HUDEP-2 (cell line): ENCODE data around the gene SAE1.

Experiments used
- DNase-seq, 76 experiments: peaks; one replicate each; lab custom pipeline; 2025; ENCODE audit not compliant: unreplicated experiment in 76 of 76; lab: John Stamatoyannopoulos, UW

Gene SAE1

DNA sequence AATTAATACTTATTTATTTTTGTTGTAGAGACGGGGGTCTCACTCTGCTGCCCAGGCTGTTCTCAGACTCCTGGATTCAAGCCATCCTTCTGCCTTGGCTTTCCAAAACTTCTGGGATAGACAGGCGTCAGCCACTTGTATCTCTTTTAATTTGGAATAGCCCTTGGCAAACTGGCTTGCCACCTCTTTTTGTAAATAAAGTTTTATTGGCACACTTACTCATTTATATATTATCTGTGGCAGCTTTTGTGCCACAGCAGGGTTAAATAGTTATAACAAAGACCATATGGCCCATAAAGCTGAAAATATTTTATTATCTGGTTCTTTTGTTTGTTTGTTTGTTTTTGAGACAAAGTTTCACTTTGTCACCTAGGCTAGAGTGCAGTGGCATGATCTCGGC is 69.9 kb downstream of the SAE1 start:
- DNase-seq: no peak

- DNase-seq: no peak
Measured at GRCh38 chr19:47203254-47203653, 72.6 kb downstream of the SAE1 start.

DNA sequence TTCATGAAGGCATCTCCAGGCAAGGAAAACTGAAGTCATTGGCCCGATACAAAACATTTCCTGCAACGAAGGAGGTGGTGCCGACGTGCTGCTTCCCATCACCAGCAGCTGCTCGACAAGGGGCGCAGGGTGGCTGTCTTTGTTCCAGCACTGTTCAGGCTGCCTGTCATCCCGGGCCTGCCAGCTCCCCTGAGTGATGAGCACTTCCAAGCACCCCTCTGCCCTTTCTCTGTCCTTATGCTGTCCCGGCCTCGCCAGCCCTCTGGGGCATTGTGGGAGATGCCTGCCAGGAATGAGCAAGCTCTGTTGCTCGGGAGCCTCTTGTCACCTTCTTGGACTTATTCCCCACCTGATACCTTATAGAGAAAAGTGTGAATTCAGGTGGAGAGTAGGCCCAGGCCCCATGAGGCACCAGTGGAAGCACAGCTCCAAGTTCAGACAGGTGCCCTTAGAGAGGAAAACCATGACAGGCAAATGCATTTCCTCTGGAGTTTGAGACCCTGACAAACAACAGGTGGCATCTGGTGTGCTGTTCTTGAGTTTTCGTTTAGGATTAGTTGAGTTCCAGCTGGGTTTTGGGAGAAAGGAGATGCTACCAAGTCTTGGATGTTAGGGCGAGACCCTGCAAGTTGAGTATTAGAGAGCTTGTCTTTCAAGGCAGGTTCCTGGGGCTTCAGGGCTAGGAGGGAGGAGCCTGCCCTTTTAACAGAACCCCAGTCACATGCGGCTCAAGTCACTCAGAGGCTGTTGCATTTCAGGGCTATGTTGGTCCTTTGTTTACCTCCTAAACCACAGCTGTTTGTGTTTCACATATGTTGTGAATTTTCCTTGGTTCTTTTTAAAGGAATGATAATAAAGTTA is 78.9 kb downstream of the SAE1 start:
- no peak for DNase-seq

GRCh38 chr19:47210180-47210490 is 79.5 kb downstream of the SAE1 start:
- no peak for DNase-seq

- peak in 72 of 76 experiments; percentile 27 to 92 (median 78) for DNase-seq
Measured at GRCh38 chr19:47210689-47211316, 80.2 kb downstream of the SAE1 start.

DNA sequence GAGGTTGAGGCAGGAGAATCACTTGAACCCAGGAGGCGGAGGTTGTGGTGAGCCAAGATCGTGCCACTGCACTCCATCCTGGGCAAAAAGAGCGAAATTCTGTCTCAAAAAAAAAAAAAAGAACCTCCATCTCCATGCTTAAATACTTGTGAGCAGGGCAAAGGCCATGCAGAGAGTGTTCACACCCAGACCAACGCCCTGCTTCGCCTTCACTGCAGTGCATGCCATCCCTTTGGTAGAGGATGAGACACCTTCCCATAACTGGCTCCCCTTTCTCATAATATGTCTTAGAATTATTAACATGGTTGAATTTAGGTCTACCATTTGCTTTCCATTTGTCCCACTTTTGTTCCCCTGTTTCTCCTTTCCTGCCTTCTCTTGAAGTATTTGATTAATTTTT is 84.9 kb downstream of the SAE1 start:
- DNase-seq: no peak

DNA sequence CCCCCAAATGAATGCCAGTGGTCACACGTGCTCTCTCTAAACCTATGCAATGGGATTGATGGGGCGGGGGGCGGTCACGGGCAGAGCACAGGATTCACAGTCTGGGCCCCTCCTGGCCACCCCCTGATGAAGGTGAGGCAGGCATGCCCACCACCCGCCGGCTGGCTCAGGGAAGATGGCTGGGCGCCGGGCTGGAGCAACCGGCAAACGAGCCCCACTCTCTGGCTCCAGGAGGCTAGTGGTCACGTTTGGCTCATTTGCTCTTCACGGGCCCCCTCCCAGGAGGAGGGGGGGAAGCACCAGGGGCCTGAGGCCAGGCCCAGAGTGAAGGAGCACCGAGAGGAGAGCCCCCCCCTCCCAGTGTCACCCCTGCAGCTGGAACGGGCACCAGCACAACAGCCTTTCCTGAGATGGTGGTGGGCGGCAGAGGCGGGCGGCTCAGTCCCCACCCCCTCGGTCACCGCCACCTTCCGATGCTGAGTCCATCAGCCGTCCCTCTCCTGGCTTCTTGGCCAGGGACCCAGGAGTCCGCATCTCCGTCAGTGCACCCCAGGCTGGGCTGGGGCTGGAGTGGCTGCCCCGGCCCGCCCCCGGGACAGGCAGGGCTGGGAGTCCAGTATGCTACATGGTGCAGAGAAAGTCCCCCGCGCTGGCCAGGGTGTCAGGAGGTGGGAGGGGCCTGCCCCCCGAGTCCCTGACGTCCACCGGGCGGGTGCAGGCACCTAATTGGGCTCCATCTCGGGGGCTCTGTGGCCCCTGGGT is 90.6 kb downstream of the SAE1 start:
- DNase-seq: no peak

- DNase-seq: no peak
Measured at GRCh38 chr19:47221890-47222289, 91.3 kb downstream of the SAE1 start.

GRCh38 chr19:47225746-47226425 is 95.3 kb downstream of the SAE1 start:
- peak in 72 of 76 experiments; percentile 46 to 93 (median 84) for DNase-seq

DNA sequence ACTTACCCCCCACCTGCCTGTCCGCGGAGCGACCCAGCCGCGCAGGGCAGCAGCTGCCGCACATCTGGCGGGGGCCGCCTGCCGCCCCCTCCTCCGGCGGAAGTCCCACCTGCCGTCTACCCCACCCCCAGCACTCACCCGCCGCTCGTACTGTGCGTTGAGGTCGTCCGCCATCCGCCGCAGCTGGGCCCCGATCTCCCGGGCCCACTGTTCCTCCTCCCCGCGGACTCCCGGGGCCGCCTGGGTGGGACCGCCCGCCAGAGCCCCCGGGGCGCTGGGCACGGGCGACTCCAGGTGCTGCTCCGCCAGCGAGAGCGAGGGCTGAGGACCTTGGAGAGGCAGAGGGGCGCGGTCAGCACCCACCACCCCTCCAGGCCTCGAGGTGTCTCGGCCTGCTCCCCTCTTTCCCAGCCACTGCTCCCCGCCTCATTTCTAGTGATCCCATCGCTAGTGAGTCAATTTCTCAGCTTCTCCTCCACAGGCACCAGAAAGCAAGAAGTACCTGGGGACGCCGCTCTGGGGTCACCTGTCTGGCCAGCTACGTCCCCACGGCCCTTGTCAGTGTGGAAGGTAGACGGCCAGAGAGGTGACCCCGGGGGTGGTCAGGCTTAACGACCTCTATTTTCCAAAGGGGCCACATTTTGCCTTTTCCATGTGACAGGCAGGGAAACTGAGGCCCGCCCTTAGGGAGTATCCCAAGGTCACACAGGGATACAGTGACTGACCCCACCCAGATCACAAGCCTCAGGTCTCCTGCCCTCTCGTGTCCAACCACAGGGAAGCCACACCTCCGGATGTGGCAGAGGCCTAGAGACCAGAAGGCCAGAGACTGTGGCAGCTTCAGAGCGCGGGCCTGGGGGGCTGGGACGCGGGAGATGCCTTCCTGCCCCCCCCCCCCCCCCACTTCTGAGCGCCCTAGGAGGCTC is 96.1 kb downstream of the SAE1 start:
- DNase-seq: peak in 75 of 76 experiments; percentile 73 to 95 (median 88)

- DNase-seq: peak in 68 of 76 experiments; percentile 20 to 95 (median 64)
Measured at GRCh38 chr19:47227352-47228167, 96.9 kb downstream of the SAE1 start.

GRCh38 chr19:47228168-47228936 is 97.7 kb downstream of the SAE1 start:
- DNase-seq: peak in 59 of 76 experiments; percentile 12 to 78 (median 55)

- peak in 57 of 76 experiments; percentile 24 to 73 (median 48) for DNase-seq
Measured at GRCh38 chr19:47228937-47229675, 98.5 kb downstream of the SAE1 start.

- peak in 21 of 76 experiments; percentile 16 to 66 (median 41) for DNase-seq
Measured at GRCh38 chr19:47229676-47230053, 99.0 kb downstream of the SAE1 start.

GRCh38 chr19:47230054-47230920 is 99.7 kb downstream of the SAE1 start:
- DNase-seq: peak in 69 of 76 experiments; percentile 13 to 90 (median 74)

- DNase-seq: no peak
Measured at GRCh38 chr19:47230921-47231214, 100.2 kb downstream of the SAE1 start, which contains the start of gene BBC3. Gene BBC3, minus strand, starts transcription at chr19:47231199. Its CDS starts 2,768 bp downstream, at chr19:47228431.
